NK-92 treated with Interleukin-12 subunit alpha and Interleukin-12 subunit beta, amount 100 ng/mL, for 24 hours (cell line): ENCODE measurements around the gene EYA3.

Source experiments
- DNase-seq: peaks from one replicate; lab custom pipeline; 2025; lab: John Stamatoyannopoulos, UW

Gene EYA3

DNA sequence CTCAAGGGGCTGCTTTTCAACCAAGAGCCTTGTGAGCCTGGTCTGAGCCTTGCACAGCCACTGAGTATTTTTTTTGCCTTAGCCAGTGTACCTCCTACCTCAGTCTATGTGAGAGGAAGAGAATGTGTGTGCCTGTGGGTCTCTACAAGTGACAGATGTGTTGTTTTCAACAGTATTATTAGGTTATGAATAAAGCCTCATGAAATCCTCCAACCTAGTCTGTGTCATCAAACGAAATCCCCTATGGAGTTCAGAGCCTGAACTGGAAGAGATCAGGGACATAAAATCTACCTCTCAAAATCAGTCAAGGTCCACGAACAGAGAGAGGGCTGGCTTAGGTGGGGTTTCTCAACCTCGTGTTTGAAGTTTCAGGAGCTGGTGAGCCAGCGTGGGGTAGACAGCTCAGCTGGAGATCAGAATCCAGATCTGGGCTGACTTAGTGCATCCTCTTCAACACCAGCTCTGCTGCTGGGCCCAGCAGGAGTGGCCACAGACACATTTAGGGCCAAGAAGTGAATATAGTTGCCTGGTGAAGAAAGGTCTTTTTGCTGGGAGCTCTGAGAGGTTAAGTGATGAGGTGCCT is 120.4 kb downstream of the EYA3 start:
- DNase-seq: no peak

DNA sequence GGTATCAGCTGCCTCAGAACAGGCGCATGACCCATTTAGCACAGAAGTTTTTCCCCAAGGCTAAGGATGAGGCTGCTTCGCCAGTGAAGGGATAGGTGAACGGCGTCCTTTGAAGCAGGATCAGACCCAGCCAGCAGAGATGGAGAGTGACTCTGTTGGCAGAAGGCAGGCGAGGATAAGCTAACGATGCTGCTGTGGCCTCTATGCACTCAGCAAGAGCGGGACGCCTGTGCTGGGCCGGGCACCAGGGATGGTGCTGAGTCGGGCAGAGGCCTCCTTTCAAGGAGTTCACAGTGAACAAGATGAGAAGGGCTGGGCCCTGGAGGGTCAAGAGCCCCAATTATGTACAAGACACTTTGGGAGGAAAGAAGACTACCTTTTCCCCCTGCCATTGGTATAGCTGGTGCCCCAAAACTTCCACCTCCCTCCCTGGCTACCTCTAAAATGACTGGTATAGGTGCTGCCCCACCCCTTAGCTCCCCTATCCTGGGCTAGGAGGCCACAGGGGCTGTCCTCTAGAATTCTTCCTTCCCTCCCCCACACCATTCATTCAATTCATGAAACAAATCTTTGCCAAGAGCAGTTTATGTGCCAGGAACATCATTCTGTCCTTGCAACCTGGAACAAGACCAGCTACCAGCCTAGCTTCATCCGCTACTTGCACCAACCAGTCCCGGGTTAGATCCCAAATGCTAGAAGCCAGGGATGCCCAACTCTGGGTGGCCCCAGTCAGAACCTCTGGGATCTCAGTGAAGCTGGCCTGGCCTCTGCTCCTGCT is 121.1 kb downstream of the EYA3 start:
- DNase-seq: no peak

DNA sequence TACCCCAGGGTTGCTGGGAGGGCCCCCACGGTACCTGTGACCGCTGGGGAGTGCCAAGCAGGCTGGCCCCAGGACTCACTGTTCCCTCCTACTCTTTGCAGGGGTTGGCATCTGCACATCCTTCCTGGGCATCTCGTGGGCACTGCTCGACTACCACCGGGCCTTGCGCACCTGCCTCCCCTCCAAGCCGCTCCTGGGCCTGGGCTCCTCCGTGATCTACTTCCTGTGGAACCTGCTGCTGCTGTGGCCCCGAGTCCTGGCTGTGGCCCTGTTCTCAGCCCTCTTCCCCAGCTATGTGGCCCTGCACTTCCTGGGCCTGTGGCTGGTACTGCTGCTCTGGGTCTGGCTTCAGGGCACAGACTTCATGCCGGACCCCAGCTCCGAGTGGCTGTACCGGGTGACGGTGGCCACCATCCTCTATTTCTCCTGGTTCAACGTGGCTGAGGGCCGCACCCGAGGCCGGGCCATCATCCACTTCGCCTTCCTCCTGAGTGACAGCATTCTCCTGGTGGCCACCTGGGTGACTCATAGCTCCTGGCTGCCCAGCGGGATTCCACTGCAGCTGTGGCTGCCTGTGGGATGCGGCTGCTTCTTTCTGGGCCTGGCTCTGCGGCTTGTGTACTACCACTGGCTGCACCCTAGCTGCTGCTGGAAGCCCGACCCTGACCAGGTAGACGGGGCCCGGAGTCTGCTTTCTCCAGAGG is 121.9 kb downstream of the EYA3 start:
- no peak for DNase-seq

DNA sequence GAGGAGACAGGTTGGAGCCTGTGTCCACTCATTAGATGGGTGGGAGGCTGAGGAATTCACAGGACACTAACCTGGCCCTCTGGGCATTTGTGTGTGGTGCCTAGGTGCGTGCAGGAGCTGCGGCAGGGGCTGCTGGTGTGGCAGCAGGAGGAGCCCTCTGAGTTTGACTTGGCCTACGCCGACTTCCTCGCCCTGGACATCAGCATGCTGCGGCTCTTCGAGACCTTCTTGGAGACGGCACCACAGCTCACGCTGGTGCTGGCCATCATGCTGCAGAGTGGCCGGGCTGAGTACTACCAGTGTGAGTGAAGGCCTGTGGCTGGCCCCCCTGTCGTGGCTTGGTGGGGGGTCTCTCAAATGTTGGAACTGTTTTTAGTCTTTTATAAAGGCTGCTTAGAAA is 125.0 kb downstream of the EYA3 start:
- no peak for DNase-seq

DNA sequence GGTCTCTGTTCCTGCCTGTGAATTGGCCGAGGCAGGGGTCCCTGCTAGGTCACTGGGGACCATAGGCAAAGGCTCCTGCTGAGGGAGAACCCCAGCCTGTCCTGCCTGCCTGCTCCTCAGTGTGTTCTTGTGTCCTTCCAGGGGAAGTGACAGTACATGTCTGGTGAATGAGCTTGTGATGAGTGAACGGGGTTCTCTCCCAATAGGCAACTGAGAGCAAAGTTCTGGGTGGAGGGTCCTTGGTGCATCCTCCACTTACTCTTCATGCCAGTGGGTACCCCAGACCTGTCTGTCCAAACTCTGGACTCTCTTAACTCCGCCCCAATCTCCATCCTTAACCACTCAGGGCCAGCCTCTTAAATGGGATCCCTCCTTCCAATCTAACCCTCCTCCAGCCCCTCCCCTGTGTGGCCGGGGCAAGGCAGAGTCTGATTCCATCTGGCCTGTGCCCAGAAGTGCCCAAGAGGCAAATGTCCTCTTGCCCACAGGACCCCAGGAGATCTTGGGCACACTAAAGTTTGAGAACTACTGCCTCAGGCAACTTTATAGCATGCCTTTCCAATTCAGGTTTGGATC is 126.7 kb downstream of the EYA3 start:
- DNase-seq: no peak

DNA sequence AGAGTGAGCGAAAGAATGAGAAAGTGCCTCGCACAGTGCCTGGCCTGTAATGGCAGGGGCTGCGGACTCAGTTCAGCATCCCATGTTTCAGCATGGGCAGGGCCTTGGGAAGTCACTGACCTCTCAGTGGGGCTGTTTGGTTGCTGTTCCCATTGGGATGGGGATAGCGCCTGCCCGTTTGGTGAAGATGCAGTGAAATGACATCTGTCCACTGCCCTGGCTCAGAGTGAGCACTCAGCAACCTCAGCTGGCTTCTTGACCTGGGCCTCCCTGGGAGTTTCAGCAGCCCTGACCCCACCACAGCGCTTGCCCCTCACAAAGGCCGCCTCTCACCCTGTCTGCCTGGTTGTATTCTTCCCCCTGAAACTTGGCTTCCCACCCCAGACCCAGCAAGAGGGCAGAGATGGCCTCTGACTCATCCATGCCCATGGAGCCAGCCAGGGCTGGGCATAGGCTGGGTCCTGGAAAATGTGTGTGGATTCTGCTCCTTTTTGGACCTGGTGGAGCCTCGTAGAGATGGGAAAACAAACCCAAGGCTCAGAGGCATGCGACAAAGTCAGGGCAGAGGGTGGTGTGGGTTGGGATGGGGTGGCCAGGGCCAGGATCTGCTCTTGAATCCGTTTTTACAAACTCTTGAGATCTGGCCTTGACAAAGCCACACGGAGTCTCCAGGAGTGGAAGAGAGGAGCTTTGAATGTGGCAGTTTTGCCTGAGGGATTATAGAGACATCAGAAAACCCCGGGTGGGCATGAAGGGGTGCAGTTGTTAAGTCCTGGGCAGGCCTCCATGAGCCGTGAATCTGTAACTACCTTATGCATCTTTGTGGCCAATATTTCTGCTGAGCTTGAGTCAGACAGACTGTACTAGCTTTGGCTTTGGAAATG is 127.4 kb downstream of the EYA3 start:
- DNase-seq: no peak

DNA sequence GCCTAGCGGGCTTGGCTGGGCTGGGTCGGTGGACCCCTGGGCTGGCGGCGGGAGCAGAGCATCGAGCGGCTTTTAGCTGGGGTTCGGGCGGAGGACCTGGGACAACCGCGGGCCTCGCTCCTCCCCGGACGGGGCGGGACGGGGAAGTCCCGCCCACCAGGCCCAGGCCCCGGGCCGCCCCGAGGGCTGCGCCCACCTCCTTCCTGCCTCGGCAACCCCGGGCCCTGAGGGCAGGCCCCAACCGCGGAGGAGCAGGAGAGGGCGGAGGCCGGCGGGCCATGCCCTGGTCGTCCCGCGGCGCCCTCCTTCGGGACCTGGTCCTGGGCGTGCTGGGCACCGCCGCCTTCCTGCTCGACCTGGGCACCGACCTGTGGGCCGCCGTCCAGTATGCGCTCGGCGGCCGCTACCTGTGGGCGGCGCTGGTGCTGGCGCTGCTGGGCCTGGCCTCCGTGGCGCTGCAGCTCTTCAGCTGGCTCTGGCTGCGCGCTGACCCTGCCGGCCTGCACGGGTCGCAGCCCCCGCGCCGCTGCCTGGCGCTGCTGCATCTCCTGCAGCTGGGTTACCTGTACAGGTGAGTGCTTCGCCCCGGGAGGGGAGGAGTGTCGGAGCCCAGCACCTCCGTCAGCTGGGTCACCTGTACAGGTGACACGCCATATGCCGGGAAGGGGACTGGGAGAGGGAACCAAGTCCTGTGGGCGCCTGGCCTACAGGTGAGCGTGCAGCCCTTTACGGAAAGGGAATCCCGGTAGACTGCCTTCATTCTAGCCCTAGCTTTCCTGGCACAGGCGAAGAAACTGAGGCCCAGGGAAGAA is 128.4 kb downstream of the EYA3 start, which contains the start of gene XKR8:
TSS of gene XKR8 (plus strand) at position 182 of the 812 bp plus-strand sequence. CDS start at position 279, 97 bp downstream.
- no peak for DNase-seq

DNA sequence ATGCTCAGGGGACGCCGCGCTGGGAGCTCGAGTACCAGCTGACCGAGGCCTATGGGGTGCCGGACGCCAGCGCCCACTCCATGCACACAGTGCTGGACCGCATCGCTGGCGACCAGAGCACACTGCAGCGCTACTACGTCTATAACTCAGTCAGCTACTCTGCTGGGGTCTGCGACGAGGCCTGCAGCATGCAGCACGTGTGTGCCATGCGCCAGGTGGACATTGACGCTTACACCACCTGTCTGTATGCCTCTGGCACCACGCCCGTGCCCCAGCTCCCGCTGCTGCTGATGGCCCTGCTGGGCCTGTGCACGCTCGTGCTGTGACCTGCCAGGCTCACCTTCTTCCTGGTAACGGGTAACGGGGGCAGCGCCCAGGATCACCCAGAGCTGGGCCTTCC is 129.9 kb downstream of the EYA3 start:
- no peak for DNase-seq

DNA sequence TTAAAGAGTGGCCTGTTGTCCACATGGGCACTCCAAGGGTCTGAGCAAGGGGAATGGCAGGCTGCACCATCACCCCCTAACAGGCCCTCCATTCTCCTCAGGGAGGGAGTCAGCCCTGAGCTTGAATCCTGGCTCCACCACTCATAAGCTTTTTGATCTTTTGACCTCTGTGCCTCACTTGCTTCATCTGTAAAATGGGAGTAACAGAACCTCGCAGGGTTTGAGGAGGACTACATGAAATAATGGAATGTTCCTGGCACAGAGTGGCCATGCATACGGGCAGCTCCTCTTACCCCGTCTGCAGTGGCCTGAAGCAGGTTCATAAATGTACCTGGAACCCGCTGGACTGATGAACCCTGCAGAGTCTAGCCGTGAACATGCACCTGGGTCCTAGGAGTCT is 130.8 kb downstream of the EYA3 start:
- no peak for DNase-seq

DNA sequence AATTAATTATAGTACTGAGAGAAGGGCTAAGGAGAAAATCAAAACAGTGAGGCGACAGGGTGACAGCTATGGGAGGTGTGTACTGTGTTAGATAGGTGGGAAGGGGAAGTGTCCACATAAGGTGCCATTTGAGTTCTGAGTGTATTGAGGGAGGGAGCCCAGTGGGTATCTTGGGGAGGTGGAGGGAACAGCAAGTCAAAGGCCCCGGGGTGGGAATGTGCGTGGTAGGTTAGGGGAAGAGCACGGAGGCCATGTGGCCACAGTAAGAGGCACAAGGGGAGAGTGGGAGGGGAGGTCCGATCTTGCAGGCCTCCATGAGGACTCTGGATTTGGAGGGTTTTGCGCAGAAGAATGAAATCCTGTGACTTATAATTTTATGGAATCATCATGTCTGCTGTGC is 131.6 kb downstream of the EYA3 start:
- no peak for DNase-seq

DNA sequence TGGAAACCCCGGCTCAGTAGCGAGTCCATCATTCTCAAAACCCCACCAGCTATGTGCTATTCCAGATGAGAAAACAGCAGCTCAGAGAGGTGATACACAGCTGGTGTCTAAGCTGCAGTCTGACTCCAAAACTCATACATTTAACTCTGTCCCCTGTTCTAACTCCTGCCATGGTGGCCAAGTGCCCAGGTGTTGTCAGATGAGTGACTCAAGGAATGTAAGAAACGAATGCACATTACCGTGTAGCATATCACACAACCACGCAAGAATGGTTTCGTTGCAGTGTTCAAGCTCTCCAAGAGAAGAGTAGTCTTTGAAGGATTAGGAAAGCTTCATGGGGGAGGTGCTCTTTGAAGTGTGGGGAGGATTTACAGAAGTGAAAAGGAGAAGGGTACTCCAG is 133.3 kb downstream of the EYA3 start:
- DNase-seq: no peak

DNA sequence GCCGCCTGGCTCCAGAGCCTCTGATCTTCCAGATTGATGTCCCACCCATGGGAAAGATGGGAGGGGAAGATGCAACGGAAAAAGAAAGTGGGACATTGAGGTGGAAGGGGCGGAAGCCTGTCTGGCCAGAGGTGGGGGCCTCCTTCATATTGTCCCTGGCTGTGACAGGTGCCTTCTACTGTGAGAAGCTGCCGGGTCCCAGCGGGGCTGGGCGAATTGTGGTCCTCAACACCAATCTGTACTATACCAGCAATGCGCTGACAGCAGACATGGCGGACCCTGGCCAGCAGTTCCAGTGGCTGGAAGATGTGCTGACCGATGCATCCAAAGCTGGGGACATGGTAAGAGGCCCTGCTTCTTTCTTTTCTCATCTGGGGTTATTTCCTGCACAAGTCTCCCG is 134.2 kb downstream of the EYA3 start:
- DNase-seq: no peak

DNA sequence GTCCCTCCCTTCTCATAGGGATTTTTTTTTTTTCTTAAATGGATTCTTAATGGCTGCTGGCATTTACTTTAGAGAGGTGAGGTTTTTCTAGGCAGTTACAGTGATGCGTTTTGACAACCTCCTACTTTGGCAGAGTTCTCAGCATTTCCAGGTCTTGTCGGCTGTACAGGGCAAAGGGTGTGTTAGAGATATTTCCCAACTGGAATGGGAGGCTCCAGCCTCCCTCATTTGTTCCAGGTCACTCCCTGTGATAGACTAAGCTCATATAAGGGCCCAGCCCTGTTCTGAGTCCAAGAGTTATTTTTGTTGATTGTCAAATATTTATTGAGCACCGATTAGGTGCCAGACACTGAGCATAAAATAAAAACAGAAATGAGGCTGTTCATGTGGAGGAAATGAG is 136.3 kb downstream of the EYA3 start:
- no peak for DNase-seq

DNA sequence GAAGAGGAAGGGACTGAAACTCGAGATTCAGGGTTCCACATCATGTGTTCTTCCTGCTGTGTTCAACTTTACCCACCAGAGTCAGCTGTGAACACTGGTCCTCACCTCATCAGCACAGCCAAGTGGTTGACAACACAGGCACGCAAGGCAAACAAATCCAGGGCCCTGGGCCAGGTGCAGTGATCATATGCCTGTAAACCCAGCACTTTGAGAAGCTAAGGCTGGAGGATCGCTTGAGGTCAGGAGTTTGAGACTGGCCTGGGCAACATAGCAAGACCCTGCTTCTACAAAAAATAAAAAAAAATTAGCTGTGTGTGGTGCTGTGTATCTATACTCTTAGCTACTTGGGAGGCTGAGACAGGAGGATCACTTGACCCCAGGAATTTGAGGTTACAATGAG is 137.0 kb downstream of the EYA3 start:
- no peak for DNase-seq

DNA sequence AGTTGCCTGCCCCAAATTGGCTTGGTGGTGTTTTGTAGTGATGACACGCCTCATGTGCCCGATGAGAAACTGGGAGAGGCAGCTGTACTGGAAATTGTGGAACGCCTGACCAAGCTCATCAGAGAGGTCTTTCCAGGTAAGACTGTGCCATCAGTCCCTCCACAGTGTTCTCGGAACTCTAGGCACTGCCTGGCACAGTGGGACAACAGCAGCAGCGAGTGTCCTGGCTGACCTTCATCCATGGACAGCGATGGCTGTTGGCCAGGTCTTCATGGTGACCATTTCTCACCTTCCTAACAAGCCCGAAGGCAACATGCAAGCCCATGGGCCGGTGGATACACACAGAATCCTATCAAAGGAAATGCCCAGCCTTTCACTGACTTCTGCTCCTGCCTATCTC is 139.4 kb downstream of the EYA3 start:
- DNase-seq: no peak

DNA sequence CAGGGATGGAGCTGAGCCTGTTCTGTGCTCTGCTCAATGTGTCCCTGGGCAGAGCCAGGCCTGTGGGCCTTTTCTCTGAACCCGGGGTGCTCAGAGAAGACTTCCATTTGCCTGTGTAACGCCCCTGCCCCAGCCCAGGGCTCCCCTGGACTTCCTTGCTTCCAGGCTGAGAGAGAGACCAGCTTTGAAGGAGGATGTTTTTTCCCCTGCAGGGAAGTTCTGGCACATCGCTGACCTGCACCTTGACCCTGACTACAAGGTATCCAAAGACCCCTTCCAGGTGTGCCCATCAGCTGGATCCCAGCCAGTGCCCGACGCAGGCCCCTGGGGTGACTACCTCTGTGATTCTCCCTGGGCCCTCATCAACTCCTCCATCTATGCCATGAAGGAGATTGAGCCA is 143.4 kb downstream of the EYA3 start:
- no peak for DNase-seq

DNA sequence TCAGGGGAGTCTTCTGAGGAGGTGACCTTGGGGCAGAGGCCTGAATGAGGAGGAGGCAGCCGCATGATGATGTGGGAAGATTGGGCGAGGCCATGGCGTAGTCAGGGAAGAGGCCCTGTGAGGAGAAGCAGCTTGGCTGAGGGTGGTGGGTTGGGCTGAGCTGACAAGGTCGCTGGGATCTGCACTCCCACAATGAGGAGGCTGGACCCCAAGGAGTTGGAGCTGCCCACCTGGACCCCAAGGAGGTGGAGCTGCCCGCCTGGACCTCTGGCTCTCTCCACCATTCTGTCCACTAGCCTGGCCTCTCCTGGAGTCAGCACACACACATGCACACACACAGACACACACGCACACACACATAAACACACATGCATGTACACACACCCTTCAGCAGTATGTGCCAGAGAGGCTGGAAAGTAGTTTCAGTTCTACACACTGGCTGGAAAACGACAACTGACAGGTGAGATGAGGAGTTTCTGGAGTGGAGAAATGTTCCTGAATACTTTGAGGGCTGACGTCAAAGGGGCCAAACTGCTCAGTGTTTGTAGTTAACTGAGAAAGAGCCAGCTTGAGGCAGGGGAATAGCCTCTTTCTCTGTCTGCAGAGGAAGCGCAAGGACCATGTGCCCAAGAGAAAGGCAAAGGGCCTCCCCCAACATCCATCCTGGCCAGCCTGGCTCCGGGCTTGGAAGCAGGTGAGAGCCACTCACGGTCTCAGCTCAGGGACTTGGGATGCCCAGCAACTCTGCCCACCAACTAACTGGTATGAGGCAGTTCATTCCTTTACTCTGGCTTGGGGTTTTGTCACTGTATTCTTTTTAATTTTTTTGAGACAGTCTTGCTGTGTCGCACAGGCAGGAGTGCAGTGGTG is 146.5 kb downstream of the EYA3 start:
- no peak for DNase-seq

DNA sequence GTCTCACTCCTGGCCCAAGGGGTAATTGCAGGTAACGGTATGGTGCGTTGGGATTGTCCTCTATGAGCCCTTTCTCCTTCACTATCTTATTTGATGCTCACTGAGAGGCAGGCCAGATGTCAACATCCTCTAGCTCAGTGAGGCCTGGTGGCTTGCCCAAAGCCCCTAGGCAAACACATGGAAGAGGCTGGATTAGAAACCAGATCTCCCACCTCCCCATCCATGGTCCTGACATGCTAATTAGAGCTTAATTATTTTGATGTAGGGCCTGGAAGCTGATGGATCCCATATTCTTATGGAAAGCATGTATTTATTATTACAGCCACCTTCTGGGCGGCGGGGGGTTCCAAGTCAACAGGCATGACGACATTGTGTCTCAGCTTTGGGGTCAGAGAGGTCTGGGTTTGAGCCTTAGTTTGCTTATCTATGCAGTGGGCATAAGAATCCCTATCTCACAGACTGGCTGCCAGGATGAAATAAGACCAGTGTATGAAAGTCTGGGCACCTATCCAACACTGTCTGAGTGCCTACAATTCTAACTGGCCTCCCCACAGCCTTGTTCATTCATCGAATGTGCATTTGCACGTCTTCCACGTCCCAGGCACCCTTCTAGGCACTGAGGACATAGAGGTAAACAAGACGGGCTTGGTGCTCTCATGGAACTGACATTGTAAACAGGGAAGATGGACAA is 147.4 kb downstream of the EYA3 start:
- DNase-seq: no peak

DNA sequence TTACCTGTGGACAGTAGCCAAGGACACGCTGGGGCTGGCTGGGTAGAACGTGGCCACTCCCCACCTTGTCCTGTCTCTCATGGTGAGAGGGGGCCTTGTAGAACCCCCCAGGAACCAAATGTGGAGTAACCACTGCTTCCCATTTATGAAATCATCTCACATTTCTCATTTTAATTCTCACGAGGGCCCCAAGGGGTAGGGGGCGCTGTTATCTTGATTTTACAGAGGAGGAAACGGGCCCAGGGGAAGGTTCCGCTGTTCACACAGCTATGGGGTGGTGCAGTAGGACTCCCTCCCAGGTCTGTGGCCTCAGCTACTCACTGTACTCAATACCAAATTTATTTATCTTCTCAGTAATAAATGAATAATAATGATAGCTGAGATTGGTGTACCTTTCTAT is 148.1 kb downstream of the EYA3 start:
- DNase-seq: no peak
